Measurements from ENCODE around the gene DEUP1. TPM values are rescaled to one million over a fixed set of nuclear protein-coding genes. Genes with fewer than 3 reads are reported as not detected.

DEUP1 gene
- total and polyA plus RNA-seq, 4 donors = 0.20 to 0.66 (median 0.34) TPM

- Histone ChIP-seq H3K27ac (ENCODE audit: low read depth, low read length) (no peak overlapping the region), H3K4me3 (ENCODE audit: low read depth, low read length) (no peak overlapping the region), H3K27me3 (ENCODE audit: control insufficient read depth, insufficient read depth, low read length) (no peaks in the 10 kb centered on the region), H3K36me3 (ENCODE audit: control insufficient read depth, insufficient read depth, low read length) (peaks cover 7% of the 10 kb centered on the region), H3K9me3 (ENCODE audit: control insufficient read depth, insufficient read depth, low read length) (no peaks in the 10 kb centered on the region), H3K4me1 (ENCODE audit: control insufficient read depth, insufficient read depth, low read length) (peaks cover 39% of the 10 kb centered on the region)
- WGBS (ENCODE audit: insufficient coverage) = 96% methylated on average over 15 of the region's 16 CpGs
- DNase-seq (ENCODE audit: low read depth in 4 of 6, low spot score in 6 of 6) = no peak
Observed at GRCh38 chr11:93481279-93481678, 150.7 kb downstream of the DEUP1 start.

GRCh38 chr11:93481696-93482095, 151.2 kb downstream of the DEUP1 start:
- H3K27ac ChIP-seq (ENCODE audit: low read depth, low read length) = peak overlapping the region; percentile 10
- H3K4me3 ChIP-seq (ENCODE audit: low read depth, low read length) = no peak overlapping the region
- peaks cover 7% of the 10 kb centered on the region for H3K36me3 ChIP-seq (ENCODE audit: control insufficient read depth, insufficient read depth, low read length)
- DNase-seq (ENCODE audit: low read depth in 4 of 6, low spot score in 6 of 6) = no peak
- H3K27me3 ChIP-seq (ENCODE audit: control insufficient read depth, insufficient read depth, low read length) = no peaks in the 10 kb centered on the region
- H3K9me3 ChIP-seq (ENCODE audit: control insufficient read depth, insufficient read depth, low read length) = no peaks in the 10 kb centered on the region
- peaks cover 41% of the 10 kb centered on the region for H3K4me1 ChIP-seq (ENCODE audit: control insufficient read depth, insufficient read depth, low read length)
- 85% methylated on average over 6 of the region's 6 CpGs for whole genome bisulfite sequencing (ENCODE audit: insufficient coverage)

GRCh38 chr11:93482556-93482955, 152.0 kb downstream of the DEUP1 start:
- Histone ChIP-seq H3K36me3 (ENCODE audit: control insufficient read depth, insufficient read depth, low read length) (peaks cover 7% of the 10 kb centered on the region), H3K4me1 (ENCODE audit: control insufficient read depth, insufficient read depth, low read length) (peaks cover 41% of the 10 kb centered on the region), H3K27me3 (ENCODE audit: control insufficient read depth, insufficient read depth, low read length) (no peaks in the 10 kb centered on the region), H3K27ac (ENCODE audit: low read depth, low read length) (no peak overlapping the region), H3K4me3 (ENCODE audit: low read depth, low read length) (no peak overlapping the region), H3K9me3 (ENCODE audit: control insufficient read depth, insufficient read depth, low read length) (no peaks in the 10 kb centered on the region)
- WGBS (ENCODE audit: insufficient coverage) = 76% methylated on average over 9 of the region's 10 CpGs
- peak in 1 of 6 donors; percentile 72 for DNase-seq (ENCODE audit: low read depth in 4 of 6, low spot score in 6 of 6)

- H3K27ac ChIP-seq (ENCODE audit: low read depth, low read length) = no peak overlapping the region
- peaks cover 36% of the 10 kb centered on the region for H3K4me1 ChIP-seq (ENCODE audit: control insufficient read depth, insufficient read depth, low read length)
- DNase-seq (ENCODE audit: low read depth in 4 of 6, low spot score in 6 of 6) = no peak
- no peaks in the 10 kb centered on the region for H3K9me3 ChIP-seq (ENCODE audit: control insufficient read depth, insufficient read depth, low read length)
- no CpG with 5 or more reads among the region's 3 CpGs for WGBS (ENCODE audit: insufficient coverage)
- H3K27me3 ChIP-seq (ENCODE audit: control insufficient read depth, insufficient read depth, low read length) = no peaks in the 10 kb centered on the region
- no peak overlapping the region for H3K4me3 ChIP-seq (ENCODE audit: low read depth, low read length)
- peaks cover 4% of the 10 kb centered on the region for H3K36me3 ChIP-seq (ENCODE audit: control insufficient read depth, insufficient read depth, low read length)
Observed at GRCh38 chr11:93484716-93485115, 154.2 kb downstream of the DEUP1 start.

- 100% methylated on average over 1 of the region's 2 CpGs for WGBS (ENCODE audit: insufficient coverage)
- no peak for DNase-seq (ENCODE audit: low read depth in 4 of 6, low spot score in 6 of 6)
- Histone ChIP-seq H3K4me3 (ENCODE audit: low read depth, low read length) (no peak overlapping the region), H3K4me1 (ENCODE audit: control insufficient read depth, insufficient read depth, low read length) (peaks cover 36% of the 10 kb centered on the region), H3K9me3 (ENCODE audit: control insufficient read depth, insufficient read depth, low read length) (no peaks in the 10 kb centered on the region), H3K27ac (ENCODE audit: low read depth, low read length) (no peak overlapping the region), H3K36me3 (ENCODE audit: control insufficient read depth, insufficient read depth, low read length) (peaks cover 4% of the 10 kb centered on the region), H3K27me3 (ENCODE audit: control insufficient read depth, insufficient read depth, low read length) (no peaks in the 10 kb centered on the region)
Observed at GRCh38 chr11:93485983-93486382, 155.4 kb downstream of the DEUP1 start.

- H3K9me3 ChIP-seq (ENCODE audit: control insufficient read depth, insufficient read depth, low read length) = no peaks in the 10 kb centered on the region
- WGBS (ENCODE audit: insufficient coverage) = 60% methylated on average over 3 of the region's 7 CpGs
Observed at GRCh38 chr11:93487032-93487483, 156.5 kb downstream of the DEUP1 start.

More at GRCh38 chr11:93487032-93487483, 156.5 kb downstream of the DEUP1 start:
- H3K27me3 ChIP-seq (ENCODE audit: control insufficient read depth, insufficient read depth, low read length) = no peaks in the 10 kb centered on the region
- H3K36me3 ChIP-seq (ENCODE audit: control insufficient read depth, insufficient read depth, low read length) = no peaks in the 10 kb centered on the region
- peaks cover 31% of the 10 kb centered on the region for H3K4me1 ChIP-seq (ENCODE audit: control insufficient read depth, insufficient read depth, low read length)
- peak in 1 of 6 donors; percentile 32 for DNase-seq (ENCODE audit: low read depth in 4 of 6, low spot score in 6 of 6)
- no peak overlapping the region for H3K4me3 ChIP-seq (ENCODE audit: low read depth, low read length)
- no peak overlapping the region for H3K27ac ChIP-seq (ENCODE audit: low read depth, low read length)

Other genes starting within 250 kb of the DEUP1 start
- 10 to 100 TPM; 12.6 to 34.0 TPM for gene SLC36A4, start 132.8 kb upstream of the DEUP1 start, total RNA-seq
- 10 to 100 TPM; 21.6 to 30.7 TPM for gene SLC36A4, start 132.8 kb upstream of the DEUP1 start, polyA plus RNA-seq (ENCODE audit: insufficient read length in 2 of 2)
- gene SMCO4, start 212.6 kb downstream of the DEUP1 start, total RNA-seq = 10 to 100 TPM in 1 of 2 donors, 1 to 10 TPM in 1; 9.5 to 13.2 TPM
- gene SMCO4, start 212.6 kb downstream of the DEUP1 start, polyA plus RNA-seq (ENCODE audit: insufficient read length in 2 of 2) = 10 to 100 TPM; 18.3 to 19.3 TPM